ENCODE measurements around the gene C16orf74. TPM values are rescaled to one million over a fixed set of nuclear protein-coding genes. Genes with fewer than 3 reads are reported as not detected.

Gene C16orf74
- total RNA-seq, 1 experiment from 2014 or later, result 44.3 TPM

DNA sequence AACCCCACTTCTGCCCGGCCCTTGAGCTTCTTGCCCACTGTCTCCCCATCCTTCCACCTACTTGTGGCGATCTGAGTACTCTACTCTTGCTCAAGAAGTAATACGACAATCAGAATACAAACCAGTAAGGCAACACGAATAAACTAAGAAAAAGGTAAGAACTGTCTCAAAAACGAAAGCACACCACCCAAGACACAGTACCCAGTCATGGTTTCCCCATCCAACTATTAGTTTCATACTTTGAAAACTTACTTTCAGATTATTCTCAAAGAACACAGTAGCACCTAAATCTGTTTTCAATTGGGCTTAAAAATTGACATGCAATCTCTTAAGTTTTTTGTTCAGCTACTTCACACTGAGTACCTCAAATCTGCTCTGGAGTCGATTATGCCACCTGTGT, 76.1 kb downstream of the C16orf74 start:
- Histone ChIP-seq H4K20me1 (ENCODE audit: insufficient read depth) (peaks cover 28% of the 10 kb centered on the region; the same call in 1 of the 2 replicates), H2AFZ (no peak overlapping the region), H3K9me2 (ENCODE audit: insufficient read depth) (no peaks in the 10 kb centered on the region), H3K9me3 (ENCODE audit: insufficient read depth, low read depth) (no peaks in the 10 kb centered on the region), H3K4me3 (no peak overlapping the region), H3K27ac (no peak overlapping the region), H3K4me2 (no peak overlapping the region), H3F3A (ENCODE audit: insufficient read depth, low read depth) (peaks cover 41% of the 10 kb centered on the region), H3K27me3 (ENCODE audit: insufficient read depth, low read depth) (no peaks in the 10 kb centered on the region), H3K4me1 (replicated peaks; ENCODE audit: insufficient read depth) (no peaks in the 10 kb centered on the region), H3K79me2 (ENCODE audit: low read depth) (no peaks in the 10 kb centered on the region), H3K36me3 (ENCODE audit: low read depth) (peaks cover 24% of the 10 kb centered on the region)
- BruUV-seq (replicated peaks), result no TSS peak
- CTCF ChIA-PET, result no interaction called here
- intact Hi-C loops (cut with micrococcal nuclease; ENCODE audit: unreplicated experiment), result loop anchor here (1.0 kb wide), 1 partner anchor 85 kb away; no protein-coding TSS in a partner anchor
- TF ChIP-seq, protein P1, sequence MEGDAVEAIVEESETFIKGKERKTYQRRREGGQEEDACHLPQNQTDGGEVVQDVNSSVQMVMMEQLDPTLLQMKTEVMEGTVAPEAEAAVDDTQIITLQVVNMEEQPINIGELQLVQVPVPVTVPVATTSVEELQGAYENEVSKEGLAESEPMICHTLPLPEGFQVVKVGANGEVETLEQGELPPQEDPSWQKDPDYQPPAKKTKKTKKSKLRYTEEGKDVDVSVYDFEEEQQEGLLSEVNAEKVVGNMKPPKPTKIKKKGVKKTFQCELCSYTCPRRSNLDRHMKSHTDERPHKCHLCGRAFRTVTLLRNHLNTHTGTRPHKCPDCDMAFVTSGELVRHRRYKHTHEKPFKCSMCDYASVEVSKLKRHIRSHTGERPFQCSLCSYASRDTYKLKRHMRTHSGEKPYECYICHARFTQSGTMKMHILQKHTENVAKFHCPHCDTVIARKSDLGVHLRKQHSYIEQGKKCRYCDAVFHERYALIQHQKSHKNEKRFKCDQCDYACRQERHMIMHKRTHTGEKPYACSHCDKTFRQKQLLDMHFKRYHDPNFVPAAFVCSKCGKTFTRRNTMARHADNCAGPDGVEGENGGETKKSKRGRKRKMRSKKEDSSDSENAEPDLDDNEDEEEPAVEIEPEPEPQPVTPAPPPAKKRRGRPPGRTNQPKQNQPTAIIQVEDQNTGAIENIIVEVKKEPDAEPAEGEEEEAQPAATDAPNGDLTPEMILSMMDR (conservative IDR thresholded peaks at IDR 0.05), result no peak
- TF ChIP-seq EZH2 (IDR thresholded peaks at IDR 0.05; ENCODE audit: low read depth), result no peak
- POLR2A ChIA-PET (ENCODE audit: unreplicated experiment), result interaction anchor here (0.5 kb wide), 1 partner anchor 84 kb away, joined by 12 read pairs; no protein-coding TSS in a partner anchor
- no peak for DNase-seq

DNA sequence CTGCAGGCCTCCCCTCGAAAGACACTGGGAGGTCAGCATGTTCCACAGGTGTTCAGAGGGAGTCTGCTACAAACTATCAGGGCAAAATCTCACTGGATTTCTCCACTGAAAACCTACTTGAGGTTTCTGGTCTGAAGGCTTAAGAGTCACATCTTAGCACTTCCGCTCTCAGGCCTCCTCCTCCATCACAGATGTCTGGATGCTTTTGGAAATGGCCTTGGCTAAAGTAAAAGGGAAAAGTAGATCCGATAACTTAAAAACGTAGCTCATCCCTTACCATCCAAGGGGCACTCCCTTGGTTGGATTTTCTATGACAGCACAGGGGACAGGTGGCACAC, 76.5 kb downstream of the C16orf74 start:
- H3K9me3 ChIP-seq (ENCODE audit: insufficient read depth, low read depth), result no peaks in the 10 kb centered on the region
- H3K4me1 ChIP-seq (replicated peaks; ENCODE audit: insufficient read depth), result no peaks in the 10 kb centered on the region
- peaks cover 25% of the 10 kb centered on the region for H3K36me3 ChIP-seq (ENCODE audit: low read depth)
- H3K27me3 ChIP-seq (ENCODE audit: insufficient read depth, low read depth), result no peaks in the 10 kb centered on the region
- peaks cover 42% of the 10 kb centered on the region for H3F3A ChIP-seq (ENCODE audit: insufficient read depth, low read depth)
- CTCF ChIA-PET, result no interaction called here
- peaks cover 32% of the 10 kb centered on the region; the same call in 1 of the 2 replicates for H4K20me1 ChIP-seq (ENCODE audit: insufficient read depth)
- no peak overlapping the region for H3K4me3 ChIP-seq
- H3K27ac ChIP-seq, result no peak overlapping the region
- POLR2A ChIA-PET (ENCODE audit: unreplicated experiment), result interaction anchor here (0.5 kb wide), 1 partner anchor 84 kb away, joined by 12 read pairs; no protein-coding TSS in a partner anchor
- no peaks in the 10 kb centered on the region for H3K79me2 ChIP-seq (ENCODE audit: low read depth)
- BruUV-seq (replicated peaks), result no TSS peak
- TF ChIP-seq, protein P1 (conservative IDR thresholded peaks at IDR 0.05), result no peak
- TF ChIP-seq EZH2 (IDR thresholded peaks at IDR 0.05; ENCODE audit: low read depth), result no peak
- H3K4me2 ChIP-seq, result no peak overlapping the region
- H2AFZ ChIP-seq, result no peak overlapping the region
- intact Hi-C loops (cut with micrococcal nuclease; ENCODE audit: unreplicated experiment), result no loop called here
- no peaks in the 10 kb centered on the region for H3K9me2 ChIP-seq (ENCODE audit: insufficient read depth)
- no peak for DNase-seq

DNA sequence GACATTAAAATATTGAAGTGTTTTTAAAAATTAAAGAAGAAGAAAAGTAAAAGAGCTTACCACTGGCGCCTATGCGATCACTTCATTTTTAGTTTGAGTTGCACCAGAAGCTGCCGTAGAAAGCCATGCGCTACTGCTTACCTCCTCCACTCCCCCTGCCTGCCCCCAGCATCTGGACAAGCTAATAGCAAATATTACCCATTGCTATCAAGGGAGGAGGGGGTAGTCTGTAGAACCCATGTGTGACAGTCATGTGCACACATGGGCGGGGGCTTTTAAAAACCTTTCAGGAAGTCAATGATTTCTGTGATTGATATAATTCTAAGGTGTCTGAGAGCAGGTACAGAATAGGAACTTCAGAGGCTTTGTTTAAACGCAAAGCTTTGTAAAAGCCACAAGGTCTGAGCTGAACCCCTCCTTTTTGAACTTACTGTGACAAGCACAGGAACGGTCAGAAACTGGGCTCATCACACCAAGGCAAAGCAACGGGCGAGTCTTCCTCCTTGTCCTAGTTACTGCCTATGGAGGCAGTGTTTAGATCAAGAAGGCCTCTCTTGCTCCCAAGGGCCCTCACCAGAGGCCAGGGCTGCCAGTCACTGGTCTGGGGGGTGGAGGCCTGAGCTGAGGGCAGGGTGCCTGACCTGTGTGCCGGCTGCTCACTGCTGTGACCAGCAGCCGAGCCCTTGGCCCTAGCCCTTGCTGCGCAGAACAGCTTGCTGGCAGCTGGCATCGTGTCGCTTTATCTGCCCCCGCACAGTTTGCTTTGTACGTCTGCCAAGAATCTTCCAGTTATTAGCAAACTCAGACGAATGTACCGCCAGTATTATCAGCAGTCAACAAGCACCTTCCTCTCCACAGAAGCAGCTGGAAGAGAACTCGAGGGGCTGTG, 77.1 kb downstream of the C16orf74 start:
- Histone ChIP-seq H3K9me2 (ENCODE audit: insufficient read depth) (no peaks in the 10 kb centered on the region), H3K27me3 (ENCODE audit: insufficient read depth, low read depth) (no peaks in the 10 kb centered on the region), H3K9me3 (ENCODE audit: insufficient read depth, low read depth) (no peaks in the 10 kb centered on the region), H3K36me3 (ENCODE audit: low read depth) (peaks cover 25% of the 10 kb centered on the region), H3K79me2 (ENCODE audit: low read depth) (no peaks in the 10 kb centered on the region), H4K20me1 (ENCODE audit: insufficient read depth) (peaks cover 35% of the 10 kb centered on the region), H3K4me2 (no peak overlapping the region), H3K4me3 (no peak overlapping the region), H2AFZ (no peak overlapping the region), H3F3A (ENCODE audit: insufficient read depth, low read depth) (peaks cover 48% of the 10 kb centered on the region), H3K27ac (no peak overlapping the region), H3K4me1 (replicated peaks; ENCODE audit: insufficient read depth) (no peaks in the 10 kb centered on the region)
- no peak for DNase-seq
- intact Hi-C loops (cut with micrococcal nuclease; ENCODE audit: unreplicated experiment), result no loop called here
- TF ChIP-seq, protein P1 (conservative IDR thresholded peaks at IDR 0.05), result no peak
- no peak for TF ChIP-seq EZH2 (IDR thresholded peaks at IDR 0.05; ENCODE audit: low read depth)
- CTCF ChIA-PET, result no interaction called here
- no TSS peak for BruUV-seq (replicated peaks)
- POLR2A ChIA-PET (ENCODE audit: unreplicated experiment), result no interaction called here
